Eye (tissue), 1 donor: ENCODE results near the gene LHX4.

ENCODE experiments used
- DNase-seq: peaks from one replicate; pipeline ENCODE4 v3.0.0-alpha.2; 2015

Gene LHX4

DNA sequence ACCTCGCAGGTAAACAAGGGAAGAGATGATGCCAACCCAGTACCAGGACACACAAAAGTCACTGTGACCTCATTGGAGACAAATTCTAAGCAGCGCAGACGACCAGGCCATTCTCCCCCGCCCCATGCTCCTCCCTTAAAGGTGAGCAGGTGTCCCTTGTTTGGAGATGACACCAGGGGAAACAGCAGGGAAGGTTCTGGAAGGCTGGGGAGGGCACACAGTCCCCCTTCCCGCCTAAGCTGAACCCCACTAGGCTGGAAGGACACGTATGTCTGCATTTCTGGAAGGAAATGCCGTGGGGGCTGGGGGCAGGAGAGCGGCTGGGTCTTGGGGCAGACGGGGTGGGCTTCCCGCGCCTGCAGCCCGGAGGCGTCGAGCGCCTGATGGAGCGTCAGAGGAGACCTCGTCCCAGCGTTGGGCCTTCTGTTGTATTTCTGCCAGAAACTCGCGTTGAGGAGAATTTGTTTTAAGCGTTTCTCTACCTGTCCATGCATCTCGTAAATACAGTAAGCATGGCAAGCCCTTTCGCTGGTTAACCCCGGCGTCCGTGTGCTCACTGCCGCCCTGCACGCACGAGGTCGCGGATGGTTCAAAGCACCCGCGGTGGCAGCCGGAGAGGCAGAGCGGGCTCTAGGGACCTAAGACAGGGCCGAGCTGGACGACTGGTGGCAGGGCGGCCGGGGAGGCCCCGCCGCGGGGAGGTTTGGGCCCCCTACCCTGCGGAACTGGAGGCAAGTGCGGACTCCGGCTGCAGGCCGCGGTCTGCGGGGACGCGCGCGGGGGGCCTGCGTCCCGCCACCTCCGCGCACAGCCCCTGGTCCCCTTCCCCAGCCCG, 1.2 kb upstream of the LHX4 start:
- peak; percentile 79 for DNase-seq

DNA sequence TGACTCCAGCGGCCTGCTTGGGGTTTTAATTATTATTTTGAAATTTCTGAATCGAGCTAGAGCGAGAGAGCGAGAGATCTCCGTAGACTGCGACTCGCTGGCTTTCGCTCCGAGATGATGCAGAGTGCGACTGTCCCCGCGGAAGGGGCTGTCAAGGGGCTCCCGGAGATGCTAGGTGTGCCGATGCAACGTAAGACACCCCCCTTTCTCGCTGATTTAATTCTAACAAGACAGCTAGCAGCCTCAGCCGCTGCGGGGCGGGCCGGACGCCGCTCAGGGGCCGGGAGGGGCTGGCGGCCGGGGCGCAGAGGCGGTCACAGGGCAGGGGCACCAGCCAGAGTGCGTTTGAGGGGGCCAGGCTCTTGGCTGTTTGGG, 339 bp downstream of the LHX4 start:
- DNase-seq: peak; percentile 75

DNA sequence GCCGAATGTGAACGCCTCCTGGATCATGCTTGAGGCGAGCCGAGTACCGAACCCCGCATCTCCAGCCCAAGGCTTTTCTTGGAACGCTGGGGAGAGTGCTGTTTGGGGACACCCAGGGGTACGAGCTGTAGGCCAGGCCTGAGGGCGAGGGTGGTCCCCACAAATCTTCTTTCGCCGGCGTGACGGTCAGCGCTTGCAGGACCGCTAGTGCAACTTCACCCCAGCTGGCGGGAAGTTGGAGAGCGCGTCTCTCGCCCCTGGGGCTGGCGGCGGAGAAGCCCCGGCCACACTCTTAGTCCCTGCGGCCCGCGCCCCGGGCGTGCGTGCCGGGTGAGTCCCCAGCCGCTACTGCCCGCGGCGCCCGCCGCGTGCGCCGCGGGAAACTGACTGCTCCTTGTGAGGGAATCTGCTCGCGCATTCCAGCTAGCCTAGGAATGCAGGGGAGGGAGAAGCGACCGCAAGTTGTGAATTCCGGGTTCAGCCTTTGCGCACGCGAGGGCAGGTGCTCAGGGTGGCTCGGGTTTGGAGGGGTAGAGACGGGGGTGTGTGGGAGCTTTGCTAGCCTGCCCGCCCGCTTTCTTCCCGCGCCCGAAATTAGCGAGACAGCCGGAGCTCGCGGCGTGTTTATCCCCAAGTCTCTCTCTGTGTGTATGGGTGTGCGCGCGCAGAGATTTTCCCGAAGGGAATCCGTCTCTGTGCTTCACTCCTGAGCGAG, 884 bp downstream of the LHX4 start:
- DNase-seq: peak; percentile 83

DNA sequence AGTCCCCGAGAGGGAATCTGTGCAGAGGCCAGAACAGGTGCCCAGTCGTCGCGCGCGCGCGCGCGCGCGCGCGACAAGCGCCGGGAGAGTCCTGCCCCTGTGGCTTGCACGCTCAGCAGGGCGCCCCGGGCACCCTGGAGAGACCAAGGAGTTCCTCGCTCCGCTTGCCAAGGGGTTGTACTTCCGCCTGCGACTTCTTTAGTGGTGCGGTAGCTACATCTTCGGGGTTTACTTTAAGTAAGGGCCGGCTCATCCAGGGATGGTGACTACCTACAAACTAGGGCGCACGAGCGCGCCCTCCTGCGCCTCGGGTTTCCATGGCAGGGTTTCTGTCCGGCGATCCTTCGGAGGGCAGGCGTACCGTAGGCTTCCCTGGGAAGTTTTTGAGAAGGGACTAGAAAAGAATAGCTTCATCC, 1.4 kb downstream of the LHX4 start:
- DNase-seq: no peak

DNA sequence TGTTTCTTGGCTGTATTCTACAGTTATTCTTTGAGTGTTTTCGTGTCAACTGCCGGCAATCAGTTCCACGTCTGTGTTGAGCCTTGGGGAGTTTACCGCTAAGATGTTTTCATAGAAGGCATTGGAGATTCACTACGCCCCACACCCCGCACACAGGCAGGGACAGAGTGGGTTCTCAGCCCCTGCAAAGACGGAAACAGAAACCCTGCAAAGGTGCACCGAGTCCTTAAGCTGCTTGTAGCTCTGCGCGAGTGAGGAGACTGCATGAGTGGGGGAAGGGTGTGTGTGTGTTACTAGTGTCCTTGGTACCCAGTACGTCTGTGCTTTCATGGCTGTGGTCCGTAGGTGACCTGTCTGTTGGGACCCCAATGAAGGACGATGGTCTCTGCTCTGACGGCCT, 1.9 kb downstream of the LHX4 start:
- DNase-seq: peak; percentile 55

DNA sequence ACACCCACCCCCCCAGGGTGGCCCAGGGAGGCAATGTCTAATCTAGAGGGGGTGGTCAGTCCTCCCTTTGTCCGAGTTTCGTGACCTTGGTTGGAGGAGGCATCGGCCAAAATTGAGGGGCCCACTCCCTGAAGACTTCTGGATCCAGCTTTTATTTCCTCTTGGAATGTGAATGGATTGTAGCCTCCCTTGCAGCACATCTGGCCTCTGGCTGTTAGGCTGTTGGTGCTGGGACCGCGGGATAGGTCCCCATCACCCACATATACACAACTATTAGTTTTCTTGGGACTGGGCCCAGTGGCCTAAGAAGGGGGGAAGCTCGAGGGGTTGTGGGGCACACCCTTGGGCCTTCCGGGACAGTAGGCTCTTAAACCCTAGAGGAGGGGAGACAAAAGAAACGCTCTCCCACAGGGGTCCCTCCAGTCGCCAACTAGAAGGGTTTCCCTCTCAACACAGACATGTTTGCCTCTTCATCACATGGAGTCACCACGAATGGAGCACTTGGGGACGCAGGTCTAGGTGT, 2.5 kb downstream of the LHX4 start:
- DNase-seq: peak; percentile 52

DNA sequence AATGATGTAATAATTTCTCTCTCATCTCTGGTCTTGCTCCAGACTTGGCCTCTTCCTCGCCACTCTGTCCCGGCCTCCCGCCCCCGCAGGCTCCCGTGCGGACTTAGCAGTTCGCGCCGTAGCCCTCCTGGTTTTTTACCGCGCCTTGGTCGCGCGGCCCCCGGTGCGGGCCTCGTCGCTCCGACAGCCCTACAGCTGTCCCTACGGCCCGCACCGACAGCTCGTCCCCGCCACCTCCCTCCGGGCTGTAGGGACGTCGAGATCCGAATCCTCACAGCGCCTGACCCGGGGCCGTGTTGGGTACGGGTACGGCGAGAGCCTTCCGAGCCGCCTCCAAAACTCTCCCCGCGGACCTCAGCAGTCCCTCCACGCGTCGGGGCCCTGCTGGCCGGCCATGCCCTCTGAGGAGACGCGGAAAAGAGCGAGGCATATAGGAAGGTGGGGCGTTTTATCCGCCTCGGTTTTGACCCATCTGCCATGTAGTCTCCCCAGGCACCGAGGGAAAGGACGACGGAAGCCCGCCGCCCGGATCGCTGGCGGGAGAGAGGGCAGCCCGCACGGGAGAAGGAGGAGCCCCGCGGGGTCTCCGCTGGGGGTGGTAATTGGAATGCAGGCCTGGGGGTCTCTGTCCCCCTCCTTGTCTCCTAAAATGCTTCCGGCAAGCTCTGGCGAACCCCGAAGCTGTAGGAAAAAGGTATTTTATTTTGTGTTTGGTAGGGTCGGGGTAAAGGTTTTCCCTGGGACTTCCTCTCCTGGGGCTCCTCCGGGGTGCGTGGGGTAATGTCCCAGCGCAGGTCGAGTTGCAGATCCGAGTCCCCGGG, 3.3 kb downstream of the LHX4 start:
- peak; percentile 45 for DNase-seq

DNA sequence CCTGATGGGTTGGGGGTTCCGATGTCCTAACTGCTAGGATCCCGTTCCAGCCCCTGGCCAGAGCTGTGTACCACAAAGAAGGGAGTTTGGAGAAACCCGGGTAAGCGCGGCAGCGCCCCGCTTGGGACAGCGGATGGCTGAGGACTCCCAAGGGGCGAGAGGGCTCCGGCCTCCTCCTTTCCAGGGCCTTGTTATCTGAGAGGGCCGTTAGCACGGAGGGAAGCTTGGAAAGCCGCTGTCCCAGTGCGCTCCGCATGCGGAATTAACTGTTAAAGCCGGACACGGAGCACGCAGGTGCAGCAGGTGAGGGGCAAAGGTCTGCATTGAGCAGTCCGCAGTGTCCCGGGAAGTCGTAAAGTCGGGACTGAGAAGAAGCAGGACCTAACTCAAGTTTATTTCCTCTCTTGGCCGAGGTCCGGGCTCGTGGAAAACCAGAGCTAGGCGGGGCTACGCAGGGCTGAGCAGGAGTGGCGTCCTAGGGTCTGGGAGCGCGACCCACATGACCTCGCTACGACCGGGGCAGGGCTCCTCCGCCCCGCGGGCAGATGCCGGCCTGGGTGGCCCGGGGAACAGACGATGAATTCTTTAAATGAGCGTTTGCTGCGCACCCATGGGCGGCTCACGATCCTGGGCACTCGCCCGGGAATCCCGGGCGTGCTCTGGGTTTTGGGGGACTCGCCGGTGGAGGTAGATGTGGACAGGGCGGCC, 4.5 kb downstream of the LHX4 start:
- DNase-seq: peak; percentile 73

DNA sequence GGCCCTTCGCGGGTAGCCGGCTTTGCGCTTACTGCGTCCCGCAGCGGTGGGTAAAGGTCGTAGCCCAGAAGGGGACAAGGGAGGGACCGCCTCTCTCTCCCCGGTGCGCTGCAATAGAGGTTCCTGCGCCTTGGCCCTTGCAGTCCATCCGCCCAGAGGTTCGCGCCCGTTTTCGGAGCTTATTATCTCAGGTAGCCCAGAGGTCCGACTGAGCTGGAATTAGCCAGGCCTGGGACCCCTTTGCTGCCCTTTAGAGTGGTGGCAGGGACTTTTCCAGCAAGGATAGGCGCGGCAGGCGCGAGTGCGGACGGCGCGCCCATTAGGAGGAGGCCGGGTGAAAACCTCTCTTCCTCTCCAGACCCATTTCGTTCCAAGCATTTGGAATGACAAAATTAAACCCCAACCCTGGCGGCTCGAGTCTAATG, 5.0 kb downstream of the LHX4 start:
- DNase-seq: peak; percentile 55

DNA sequence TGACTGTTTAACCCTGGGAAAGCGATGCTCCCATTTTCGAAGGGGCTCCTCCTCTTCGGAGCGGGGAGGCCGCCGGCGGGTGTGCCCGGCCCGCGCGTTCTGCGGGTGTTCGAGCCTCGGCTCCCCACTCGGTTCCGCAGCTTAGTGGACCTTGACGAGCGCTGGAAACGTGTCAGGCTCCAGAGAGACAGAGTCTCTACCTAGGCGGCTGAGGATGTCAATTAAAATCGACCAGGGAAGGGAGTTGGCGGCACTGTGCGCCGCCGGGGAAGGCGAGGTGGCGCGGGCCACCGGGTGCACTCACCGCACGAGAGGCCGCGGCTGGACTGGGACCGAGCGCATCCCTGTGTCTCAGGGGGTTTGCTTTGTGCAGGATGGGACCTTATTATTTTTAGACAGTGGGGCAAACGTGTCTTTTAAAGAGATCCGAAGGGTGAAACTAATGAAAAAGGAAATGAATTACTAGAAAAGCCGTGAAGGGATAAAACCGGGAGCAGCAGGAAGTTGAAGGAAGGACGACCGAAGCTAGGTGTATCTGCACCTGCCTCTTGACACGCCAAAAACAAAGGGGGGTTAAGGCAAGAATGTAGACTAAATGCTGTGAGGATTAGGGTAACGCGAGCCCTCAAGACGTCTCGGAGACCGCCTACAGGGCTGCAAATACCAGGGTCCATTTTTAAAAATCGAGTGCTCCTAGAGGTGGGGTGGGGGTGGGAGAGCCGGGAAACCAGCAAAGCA, 5.6 kb downstream of the LHX4 start:
- peak; percentile 46 for DNase-seq

DNA sequence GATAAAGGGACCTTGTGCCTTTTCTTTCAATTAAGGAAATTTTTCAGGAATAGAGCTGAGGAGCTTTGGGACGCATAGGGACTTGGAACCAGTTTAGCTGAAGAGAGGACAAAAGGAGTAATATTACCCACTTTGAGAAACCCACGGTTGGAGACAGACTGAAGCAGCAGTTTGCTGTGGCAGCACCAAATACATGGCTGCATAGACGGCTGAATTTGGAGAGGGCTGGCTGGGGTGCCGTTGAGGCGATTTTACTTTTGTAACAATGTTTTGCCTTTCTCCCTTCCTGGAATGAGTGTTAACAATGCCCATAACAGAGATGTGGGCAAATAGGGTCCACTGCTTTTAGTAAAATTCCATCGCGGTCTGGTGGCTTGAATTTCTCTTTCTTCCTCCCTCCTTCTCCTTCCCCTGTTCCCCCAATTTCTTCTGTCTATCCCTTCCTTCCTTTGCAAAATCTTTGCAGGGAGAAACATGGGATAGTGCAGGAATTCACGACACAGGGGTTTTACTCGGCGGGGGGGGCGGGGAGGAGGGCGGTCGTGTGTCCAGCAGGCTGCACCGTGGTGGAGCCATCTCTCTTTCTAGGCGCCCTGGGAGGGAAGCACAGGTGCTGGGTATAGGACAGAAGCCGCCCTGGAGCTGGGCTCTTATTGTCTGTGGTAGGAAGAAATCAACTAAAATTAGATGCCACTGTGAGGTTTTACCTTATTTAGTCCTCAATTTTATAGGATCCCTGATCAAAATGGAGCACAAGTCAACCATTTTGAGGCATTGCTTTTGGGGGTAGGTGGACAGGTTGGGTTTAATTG, 6.8 kb downstream of the LHX4 start:
- no peak for DNase-seq

DNA sequence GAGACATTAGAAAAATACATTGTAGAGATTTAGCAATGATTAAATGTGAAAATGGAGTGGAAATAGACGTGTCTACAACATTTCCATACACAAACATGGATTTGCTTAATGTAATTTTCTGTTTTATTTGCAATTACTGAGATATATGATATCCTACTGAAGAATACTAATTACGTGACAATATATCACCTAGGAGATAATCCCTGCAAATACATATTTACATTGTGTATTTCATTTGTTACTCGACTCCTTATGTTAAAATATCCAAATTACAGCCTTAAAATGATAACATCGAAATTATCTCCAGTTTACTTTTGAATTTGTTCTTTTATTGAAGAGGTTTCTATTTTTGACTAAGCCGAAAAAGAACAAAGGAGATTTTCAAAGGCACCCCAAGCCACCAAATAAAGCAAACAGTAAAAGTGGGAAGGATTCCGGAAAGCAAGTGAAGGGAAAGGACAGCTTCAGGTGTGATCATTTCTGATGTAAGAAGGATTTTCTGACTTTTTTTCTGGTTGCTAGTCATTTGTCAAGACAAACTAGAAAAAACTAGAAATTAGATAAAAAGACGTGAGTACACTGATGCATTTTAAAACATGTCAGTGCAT, 7.9 kb downstream of the LHX4 start:
- peak; percentile 53 for DNase-seq

DNA sequence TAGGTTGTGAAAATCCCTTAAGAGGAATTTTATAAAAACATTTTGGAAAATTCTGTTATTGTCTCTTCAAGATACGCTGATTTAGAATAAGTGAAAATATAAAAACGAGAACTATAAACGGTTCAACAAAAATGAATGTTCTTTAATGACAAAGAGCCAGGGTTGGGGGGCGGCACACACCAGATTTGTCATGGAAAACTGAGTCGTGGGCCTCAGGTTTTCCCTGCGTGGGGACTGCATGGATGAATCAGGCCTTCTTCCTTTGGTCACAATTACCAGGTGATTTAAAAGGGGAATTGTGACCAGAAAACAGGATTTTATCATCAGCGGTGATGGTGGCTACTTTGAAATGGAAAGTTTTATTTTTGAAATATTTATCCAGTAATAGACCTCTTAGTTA, 8.6 kb downstream of the LHX4 start:
- DNase-seq: no peak

DNA sequence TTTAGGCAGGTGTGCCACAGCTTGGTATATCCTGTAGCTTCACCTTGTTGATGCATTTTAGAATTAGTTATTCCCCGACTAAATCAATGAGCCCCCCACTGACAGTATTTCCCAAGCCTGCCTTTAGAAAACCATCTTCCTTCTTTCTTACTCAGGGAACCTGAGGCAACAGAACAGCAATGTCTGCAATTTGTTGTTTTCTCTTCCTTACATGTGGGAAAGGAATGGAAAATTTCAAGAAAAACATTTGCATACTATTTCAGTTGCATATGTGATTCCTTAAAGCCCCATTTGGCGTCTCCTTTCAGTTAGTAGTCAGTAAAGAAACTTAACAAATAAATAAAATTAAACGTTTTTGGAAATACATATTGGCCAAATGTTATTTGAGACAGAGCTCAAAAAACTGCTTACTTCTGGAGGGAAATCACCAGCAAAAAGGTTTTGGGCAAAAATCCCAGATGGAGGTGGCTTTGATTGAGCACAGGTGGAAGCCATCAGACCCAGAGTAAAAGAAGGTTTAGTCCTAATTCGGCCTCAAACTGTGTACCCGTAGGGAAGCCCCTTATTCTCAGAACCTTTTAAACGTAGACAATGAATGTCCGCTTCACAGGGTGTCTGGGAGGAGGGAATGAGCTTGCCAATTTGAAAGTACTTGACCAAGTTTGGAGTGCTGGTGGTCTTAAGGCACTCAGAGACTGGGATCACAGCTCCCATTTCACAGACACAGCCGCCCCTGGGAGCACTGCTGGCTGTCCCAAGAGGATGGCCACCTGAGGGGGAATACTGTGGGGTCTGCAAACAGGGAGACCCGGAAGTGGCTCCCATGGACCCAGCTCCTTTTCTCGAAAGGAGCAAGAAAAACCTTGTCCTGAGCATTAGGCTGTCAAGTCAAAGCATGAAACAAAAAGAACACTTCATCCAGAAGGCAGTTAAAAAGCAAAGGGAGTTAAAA, 9.4 kb downstream of the LHX4 start:
- peak; percentile 29 for DNase-seq

DNA sequence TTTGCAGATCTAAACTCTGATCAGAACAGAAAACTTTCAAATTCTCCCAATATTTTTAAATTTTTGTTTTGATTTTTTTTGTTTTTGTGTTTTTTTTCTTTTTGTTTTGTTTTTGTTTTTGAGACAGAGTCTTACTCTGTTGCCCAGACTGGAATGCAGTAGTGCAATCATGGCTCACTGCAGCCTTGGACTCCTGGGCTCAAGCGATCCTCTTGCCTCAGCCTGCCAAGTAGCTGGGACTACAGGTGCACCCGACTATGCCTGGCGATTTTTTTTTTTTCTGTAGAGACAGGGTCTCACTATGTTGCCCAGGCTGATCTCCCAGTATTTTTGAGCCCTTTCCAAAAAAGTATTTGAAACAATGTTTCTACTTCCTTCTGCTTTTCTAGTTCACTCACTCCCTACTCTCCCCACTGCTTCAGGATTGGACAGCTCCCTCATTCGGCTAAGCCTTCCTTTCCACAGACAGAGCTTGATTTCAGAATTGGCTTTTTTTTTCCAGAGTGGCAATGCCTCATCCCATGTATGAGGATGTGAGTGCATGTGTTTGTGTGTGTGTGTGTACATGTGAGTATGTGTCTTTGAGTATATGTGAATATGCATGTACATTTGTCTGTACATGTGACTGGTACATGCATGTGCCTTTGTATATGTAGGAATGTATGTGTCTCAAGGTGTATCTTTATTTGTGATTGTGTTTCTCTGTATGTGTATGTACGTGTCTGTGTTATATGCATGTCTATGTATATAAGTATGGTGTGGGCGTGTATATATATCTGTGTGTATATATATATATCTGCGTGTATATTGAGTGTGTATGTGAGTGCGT, 11.9 kb downstream of the LHX4 start:
- DNase-seq: no peak

DNA sequence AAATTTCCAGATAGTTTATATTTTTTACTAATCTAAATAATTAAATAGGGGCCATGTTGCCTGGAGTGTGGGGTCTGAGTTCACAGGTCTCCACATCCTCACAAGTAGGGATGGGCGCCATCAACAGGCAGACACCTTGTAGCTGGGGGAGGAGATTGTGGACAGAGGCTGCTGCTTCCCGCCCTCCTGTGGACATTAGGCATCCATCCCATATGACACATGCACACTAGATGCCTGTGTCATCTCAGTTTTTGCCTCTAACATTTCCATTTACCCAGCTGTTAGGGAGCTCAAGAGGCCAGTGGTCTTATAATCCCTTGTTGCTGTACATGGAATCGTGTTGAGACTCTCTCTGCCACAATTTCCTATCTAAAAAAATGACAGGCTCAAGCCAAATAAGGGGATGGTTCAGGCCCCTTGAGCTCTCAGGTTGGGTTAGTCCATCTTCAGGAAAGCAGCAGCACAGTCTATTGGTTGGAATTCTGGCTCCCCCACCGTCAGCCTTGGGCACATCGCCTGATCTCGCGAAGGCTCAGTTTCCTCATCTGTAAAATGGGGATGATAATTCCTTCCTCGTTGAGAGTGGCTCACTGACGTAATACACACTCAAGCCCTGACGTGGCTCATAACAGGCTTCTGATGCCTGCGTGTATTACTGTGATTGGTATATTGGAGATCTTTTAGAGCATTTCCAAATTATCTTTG, 13.6 kb downstream of the LHX4 start:
- no peak for DNase-seq

DNA sequence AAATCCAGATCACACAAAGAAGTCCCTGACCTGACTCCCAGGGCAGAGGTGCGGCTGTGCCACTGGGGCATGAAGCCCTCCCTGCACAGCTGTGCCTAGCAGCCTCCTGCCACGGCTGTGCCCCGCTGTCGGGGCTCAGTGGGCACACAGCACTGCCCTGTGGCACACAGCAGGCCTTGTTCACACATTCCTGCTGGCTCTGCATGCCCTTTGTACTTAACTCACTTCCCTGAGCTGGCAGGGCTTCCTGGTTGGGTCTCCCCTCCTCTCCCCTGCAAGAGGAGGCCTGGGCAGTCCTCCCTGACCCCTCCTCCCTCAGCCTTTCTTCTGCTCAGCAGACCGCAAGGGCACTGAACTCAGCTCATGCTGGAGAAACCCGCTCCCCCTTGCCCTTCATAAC, 14.8 kb downstream of the LHX4 start:
- DNase-seq: no peak

DNA sequence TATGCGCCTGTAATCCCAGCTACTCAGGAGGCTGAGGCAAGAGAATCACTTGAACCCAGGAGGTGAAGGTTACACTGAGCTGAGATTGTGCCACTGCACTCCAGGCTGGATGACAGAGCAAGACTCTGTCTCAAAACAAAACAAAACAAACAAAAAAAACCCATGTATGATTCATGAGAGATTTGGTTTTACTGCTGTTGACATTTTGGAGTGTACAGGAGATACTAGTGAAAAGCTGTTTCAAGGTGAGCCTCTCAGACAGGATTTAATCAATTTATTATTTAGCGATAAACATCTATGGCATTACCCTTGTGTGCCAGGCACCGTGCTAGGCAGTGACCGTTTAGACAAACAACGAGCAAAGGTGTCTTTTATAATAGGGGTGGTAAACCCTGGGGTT, 16.5 kb downstream of the LHX4 start:
- DNase-seq: no peak
